SHP77 (cell line): ENCODE data around the gene NAP1L4.

Experiments used
- DNase-seq, 2 experiments: peaks; one replicate each; lab custom pipeline; 2025; lab: John Stamatoyannopoulos, UW

The NAP1L4 gene

DNA sequence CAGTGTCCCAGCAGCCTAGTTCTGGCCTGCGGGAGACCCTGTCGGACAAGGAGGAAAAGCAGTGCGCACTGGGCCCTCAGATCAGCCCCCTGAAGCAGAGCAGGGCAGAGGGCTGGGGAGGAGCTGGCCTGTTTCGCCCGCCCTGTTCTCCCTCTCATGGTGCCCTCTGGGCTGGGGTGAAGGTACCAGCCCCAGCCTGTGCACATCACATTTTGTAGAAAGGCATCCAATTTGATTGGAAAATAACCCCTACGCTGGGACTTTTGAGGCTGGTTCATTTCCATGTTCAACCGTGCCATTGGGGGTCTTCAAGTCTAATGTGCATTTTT is 832 bp upstream of the NAP1L4 start:
- no peak for DNase-seq

DNA sequence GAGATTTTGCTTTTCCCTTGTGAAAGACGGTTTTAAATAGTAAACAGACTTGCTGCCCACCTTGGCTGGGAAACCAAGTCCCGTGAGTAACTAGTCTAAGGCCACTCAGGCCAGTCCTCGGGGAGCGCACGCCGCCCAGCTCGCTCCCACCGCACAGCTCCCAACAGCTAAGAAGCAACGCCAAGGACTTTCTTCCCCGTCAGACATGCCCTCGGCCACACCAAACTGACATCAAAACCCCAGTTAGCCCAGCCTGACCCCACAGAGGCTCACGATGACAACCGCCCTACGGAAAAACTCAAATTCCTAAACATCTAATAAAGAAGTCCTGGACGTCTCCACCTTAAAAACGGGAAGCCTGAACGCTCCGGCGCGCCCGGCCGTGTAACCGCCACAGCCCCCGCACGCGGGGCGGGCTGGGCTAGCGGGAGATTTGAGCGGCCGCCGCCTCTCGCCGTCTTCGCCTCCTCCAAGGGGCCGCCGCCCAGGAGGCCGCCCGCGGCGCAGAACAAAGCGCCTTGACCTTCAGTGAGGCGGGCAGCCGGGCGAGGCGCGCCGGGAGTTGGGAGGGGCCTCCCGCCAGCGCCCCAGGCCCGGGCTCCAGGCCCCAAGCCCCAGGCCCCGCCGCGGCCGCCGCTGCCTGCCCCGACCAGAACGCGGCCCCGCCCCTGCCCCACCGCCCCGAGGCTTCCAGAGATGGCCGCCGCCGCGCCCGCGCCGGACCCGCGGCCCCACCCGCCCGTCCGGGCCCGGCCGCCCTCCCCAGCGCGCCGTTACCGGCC is 486 bp downstream of the NAP1L4 start:
- peak in 1 of 2 experiments; percentile 36 for DNase-seq

GRCh38 chr11:2990617-2991451 is 1.3 kb downstream of the NAP1L4 start:
- DNase-seq = no peak

GRCh38 chr11:2989551-2989950 is 2.6 kb downstream of the NAP1L4 start:
- no peak for DNase-seq

GRCh38 chr11:2989006-2989405 is 3.1 kb downstream of the NAP1L4 start:
- DNase-seq = no peak

- no peak for DNase-seq
Observed at GRCh38 chr11:2987881-2988861, 4.0 kb downstream of the NAP1L4 start.

- no peak for DNase-seq
Observed at GRCh38 chr11:2983908-2984307, 8.2 kb downstream of the NAP1L4 start.

- no peak for DNase-seq
Observed at GRCh38 chr11:2982214-2982613, 9.9 kb downstream of the NAP1L4 start.

DNA sequence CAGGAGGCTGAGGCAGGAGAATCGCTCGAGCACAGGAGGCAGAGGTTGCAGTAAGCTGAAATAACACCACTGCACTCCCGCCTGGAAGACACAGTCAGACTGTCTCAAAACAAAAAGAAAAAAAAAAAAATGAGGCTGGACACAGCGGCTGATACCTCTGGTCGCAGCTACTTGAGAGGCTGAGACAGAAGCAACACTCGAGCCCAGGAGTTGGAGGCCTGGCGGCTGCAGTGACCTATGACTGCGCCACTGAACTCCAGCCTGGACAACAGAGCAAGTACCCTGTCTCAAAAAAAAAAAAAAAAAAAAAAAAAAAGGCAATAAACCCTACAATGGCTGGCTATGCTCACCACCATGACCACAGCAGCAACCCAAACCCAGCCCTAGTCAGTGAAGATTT is 11.0 kb downstream of the NAP1L4 start:
- no peak for DNase-seq

DNA sequence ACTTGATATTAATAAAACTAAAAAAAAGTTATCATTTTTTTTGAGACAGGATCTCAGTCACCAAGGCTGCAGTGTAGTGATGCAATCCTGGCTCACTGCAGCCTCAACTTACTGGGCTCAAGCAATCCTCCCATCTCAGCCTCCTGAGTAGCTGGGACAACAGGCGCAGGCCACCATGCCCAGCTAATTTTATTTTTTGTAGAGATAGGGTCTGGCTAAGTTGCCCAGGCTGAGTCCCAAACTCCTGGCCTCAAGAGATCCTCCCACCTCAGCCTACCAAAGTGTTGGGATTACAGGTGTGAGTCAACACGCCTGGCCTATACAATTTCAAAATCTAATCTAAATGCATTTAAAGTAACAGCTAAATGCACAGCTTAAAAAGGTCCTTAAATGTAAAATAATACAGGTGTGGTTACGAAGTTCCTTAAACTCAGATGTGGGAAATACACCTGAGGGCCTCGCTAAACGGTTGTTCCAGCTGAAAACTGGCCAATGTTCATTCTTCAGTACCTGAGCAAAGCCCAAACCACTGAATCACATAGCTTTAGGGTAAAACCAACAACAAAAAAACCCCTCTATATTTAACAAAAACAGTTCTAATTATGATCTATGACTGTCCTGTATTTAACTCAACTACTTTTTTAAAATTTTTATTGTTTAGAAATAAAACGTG is 11.8 kb downstream of the NAP1L4 start:
- no peak for DNase-seq

GRCh38 chr11:2977113-2977512 is 15.0 kb downstream of the NAP1L4 start:
- no peak for DNase-seq

DNA sequence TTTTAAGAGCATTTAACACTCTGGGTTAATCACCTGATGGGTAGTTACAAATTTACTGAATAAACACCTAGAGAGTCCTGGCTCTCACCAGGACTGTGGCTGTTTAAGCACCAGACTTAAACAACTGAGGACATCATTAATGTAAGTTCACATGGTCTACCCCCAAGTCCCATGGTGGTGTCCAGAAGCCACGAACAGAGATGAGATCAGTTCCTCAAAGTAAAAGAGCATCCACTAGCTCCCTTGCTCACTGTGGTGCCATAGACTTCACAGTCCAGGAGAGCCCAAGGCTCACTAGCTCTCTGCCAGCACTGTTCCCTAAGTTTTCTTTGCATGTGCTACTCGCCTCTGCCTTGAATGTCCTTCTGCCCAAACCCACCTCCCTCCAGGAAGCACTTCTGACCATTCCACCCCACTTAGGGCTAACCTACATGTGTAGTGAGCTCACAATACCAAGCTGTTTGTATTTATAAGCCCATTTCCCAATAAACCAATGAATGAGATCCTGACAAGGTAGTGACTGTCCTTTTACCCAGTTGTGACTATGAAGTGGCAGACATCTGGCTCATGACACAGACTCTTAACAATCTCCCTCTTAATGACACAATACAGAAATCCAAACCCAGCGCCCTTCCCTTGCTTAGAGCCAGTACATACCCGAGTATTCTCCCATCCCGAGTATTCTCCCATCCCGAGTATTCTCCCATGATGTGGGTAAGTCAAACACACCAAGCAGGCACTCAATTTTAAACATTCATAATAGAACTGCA is 15.7 kb downstream of the NAP1L4 start:
- DNase-seq = no peak

DNA sequence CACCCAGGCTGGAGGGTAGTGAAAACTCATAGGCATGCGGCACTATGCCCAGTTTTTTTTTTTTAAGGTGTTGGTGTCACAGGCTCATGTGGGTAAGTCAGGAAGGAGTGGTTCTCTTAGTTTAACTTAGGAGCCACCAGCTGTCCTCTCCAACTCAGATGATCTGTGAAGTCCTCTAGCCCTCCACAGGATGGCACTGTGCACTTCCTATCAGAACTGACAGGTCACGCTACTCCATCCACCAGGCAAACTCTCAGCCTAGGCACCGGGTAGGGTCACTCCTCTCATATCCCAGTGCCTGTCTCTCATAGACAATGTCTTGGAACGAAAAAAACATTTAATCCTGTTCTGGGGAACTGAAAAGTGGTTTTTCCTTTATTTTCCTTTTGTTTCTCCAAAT is 16.5 kb downstream of the NAP1L4 start:
- DNase-seq = peak in 1 of 2 experiments; percentile 4

DNA sequence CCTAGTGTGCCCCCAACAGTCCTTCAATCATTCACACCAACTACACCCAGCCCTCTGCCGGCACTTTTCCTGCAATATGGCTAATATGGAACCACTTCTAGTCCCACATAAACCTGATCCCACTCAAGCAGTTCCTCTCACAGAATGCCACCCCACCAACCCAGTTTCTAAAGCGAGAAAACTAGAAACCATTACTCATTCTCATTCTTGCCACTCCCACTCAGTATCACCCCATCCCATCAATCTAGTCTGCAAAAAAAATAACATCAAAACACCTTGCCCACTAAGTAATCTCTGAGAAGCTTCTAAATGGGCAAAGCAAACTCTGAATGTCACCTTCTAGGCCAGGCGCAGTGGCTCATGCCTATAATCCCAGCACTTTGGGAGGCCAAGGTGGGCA is 17.9 kb downstream of the NAP1L4 start:
- no peak for DNase-seq

DNA sequence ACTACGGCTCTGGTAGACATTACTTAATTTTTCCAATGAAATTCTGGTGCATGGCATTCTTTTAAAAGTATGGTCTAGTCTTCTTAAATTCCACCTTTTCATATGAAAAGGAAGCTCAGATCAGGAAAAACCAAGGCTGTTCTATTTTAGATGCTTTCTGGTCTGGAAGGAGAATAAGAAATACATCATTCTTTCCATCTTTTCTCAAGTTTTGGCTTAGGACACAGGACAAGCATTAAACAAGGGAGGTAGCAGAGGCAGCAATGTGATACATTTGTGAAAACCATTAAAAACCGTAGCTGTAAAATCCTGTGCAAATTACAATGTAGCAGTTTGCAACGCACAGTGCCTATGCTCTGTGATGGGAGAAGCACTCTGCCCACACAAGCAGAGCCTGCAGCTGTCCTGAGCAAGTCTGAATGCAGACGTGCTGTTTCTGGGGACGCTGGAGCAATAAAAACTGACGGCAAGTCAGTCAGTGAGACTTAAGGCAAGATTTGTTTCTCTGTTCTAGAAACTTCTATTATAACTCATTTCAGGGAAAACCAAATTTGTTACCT is 23.7 kb downstream of the NAP1L4 start:
- no peak for DNase-seq

- DNase-seq = no peak
Observed at GRCh38 chr11:2964782-2965181, 27.3 kb downstream of the NAP1L4 start.

DNA sequence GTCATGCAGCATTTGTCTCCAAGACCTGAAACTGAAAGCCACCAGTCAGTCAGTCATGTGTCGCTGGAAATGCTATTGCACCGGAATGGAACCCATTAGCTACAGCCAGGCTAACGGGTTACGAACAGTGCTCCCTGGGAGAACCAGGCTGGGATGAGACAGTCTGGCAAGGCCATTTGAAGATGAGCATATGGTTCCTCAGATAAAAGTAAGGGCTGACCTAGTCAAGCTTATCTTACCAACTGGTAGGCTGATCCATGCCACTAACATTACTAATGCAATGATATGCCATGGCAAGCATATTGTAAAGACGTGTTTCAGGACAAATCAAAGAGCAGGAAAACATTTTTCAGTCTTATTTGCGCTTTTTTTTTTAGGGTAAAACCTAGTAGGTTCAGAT is 28.4 kb downstream of the NAP1L4 start:
- no peak for DNase-seq

- no peak for DNase-seq
Observed at GRCh38 chr11:2963112-2963754, 28.9 kb downstream of the NAP1L4 start.

DNA sequence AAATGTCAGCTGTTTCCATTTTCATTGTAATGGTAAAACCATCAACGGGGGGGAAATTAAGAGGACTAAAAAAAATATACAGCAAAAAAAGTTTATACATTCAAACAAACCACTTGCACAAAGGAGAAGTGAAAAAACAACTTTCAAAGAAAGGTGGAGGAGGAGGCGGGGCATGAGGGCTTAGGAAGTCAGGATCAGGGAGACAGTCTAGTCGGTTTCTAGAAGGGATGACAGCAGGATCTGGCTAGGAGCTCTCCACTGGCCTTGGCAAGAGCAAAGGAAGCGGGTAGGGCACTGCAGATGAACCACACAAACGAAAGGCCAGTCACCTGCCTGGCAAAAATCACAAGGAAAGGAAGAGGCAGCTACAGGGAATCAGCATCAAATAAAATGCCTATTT is 31.0 kb downstream of the NAP1L4 start:
- no peak for DNase-seq

DNA sequence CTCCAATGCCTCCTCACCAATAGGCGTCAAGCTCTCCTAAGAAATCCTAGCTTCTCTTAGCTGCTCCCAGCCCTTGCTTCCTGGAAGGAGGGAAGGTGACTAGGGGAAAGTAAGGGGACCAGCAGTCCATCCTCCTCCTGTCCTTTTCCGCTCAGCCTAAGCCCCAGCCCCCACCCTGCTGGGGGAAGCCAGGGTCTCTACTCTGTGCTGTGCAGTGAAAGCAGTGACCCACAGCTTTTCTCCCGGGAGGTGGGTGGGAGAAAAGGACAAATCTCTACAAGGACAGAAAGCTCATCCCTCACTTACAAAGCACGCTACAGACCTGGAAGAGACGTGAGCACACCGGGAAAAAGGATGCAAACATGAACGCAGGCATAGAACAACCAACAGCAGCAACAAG is 32.0 kb downstream of the NAP1L4 start:
- DNase-seq = no peak
